ENCODE measurements around the gene MYOD1. TPM values are rescaled to one million over a fixed set of nuclear protein-coding genes. Genes with fewer than 3 reads are reported as not detected.

The MYOD1 gene
- total RNA-seq, 4 donors from 2014 or later, result not detected

DNA sequence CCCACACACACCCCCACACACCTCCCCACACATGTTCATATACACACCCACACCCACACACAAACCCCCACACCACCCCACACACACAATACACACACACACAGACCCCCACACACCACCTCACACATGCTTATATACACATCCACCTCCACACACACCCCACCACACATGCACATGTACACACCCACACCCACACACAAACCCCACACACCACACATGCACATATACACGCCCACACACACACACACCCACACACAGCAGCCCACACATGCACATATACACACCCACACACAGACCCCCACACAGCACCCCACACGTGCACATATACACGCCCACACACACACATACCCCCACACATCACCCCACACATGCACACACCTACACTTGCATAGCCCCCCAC lies 44.3 kb downstream of the MYOD1 start:
- TF ChIP-seq POLR2AphosphoS5 (IDR thresholded peaks at IDR 0.05) (no peak), EP300 (IDR thresholded peaks at IDR 0.05) (no peak), POLR2A (IDR thresholded peaks at IDR 0.05) (no peak)
- TF ChIP-seq, protein P1, sequence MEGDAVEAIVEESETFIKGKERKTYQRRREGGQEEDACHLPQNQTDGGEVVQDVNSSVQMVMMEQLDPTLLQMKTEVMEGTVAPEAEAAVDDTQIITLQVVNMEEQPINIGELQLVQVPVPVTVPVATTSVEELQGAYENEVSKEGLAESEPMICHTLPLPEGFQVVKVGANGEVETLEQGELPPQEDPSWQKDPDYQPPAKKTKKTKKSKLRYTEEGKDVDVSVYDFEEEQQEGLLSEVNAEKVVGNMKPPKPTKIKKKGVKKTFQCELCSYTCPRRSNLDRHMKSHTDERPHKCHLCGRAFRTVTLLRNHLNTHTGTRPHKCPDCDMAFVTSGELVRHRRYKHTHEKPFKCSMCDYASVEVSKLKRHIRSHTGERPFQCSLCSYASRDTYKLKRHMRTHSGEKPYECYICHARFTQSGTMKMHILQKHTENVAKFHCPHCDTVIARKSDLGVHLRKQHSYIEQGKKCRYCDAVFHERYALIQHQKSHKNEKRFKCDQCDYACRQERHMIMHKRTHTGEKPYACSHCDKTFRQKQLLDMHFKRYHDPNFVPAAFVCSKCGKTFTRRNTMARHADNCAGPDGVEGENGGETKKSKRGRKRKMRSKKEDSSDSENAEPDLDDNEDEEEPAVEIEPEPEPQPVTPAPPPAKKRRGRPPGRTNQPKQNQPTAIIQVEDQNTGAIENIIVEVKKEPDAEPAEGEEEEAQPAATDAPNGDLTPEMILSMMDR (IDR thresholded peaks at IDR 0.05), result no peak
- Histone ChIP-seq H3K27ac (no peak overlapping the region), H3K4me3 (no peak overlapping the region), H3K9me3 (no peaks in the 10 kb centered on the region), H3K36me3 (no peaks in the 10 kb centered on the region), H3K27me3 (no peaks in the 10 kb centered on the region), H3K4me1 (no peaks in the 10 kb centered on the region)
- DNase-seq (ENCODE audit: low spot score in 2 of 2), result no peak
- 59% methylated on average over 3 of the region's 3 CpGs for WGBS

DNA sequence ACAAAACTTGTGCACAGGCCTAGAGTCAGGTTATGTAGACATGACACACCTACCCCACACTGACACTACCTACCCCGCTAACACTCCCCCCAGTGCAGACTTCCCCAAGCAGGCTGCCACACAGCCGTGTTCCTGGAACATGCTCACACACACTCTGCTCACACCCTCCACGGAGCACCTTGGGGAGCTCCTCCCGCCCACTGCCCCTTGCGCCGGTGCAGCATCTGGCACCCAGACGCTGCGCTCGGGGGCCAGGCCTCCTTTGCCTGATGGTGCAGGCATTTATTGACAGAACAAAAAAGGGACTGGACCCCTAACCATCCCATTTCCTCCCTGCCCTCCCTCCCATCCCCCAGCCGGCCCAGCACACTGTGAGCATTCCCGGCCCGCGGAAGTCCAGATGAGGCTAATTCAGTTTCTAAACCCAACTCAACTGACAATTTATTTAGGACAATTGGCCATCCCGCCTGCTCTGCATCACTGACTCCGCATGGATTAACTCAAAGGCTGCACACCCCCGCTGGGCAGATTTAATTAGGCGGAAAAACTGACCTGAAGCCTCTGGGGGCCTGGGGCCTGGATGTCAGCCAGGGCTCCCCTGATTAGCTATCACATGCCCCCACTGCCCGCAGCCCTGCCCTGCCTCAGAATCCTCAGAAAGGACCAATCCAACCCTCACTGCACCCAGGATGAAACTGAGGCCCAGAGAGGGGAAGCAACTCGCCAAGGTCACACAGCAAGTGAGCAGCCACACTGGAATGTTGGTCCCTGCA lies 45.3 kb downstream of the MYOD1 start:
- no peak overlapping the region for H3K4me3 ChIP-seq
- no peaks in the 10 kb centered on the region for H3K9me3 ChIP-seq
- no peak for DNase-seq (ENCODE audit: low spot score in 2 of 2)
- no peak for TF ChIP-seq POLR2AphosphoS5 (IDR thresholded peaks at IDR 0.05)
- TF ChIP-seq POLR2A (IDR thresholded peaks at IDR 0.05), result no peak
- no peak for TF ChIP-seq EP300 (IDR thresholded peaks at IDR 0.05)
- no peaks in the 10 kb centered on the region for H3K36me3 ChIP-seq
- no peaks in the 10 kb centered on the region for H3K27me3 ChIP-seq
- no peak overlapping the region for H3K27ac ChIP-seq
- 58% methylated on average over 19 of the region's 19 CpGs for WGBS
- no peaks in the 10 kb centered on the region for H3K4me1 ChIP-seq

DNA sequence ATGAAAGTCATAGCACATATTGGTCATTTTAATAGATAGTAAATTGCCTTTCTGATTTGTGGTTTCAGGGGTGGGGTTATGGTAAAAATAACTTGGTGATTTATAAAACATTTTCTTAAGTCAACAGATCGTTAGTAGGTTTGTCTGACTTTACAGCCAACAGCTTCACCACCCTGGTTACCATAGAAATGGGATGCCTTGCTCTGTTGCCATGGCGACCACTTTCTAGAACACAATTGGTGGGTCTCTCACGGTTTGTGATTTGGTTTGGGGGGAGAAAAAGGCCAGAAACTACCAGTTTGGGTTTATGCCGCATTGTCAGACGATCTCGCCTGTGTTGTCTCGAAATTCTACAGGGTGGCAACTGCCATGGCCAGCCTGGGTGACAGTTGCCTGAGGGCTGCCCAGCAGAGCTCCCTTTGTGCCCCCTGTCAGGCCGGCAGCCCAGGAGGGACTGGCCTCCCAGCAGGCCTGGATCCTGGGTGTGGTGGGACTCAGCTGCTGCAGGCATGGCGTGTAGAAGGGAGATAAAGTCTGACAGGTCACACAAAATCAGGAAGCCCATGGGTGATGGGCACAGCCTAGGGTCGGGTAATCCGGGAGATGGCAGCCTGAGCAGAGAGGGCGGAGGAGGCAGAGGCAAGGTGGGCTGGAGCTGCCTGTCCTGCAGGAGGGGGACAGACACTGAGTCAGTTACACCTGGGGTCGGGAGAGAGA lies 46.1 kb downstream of the MYOD1 start:
- no peak for TF ChIP-seq EP300 (IDR thresholded peaks at IDR 0.05)
- TF ChIP-seq, protein P1 (IDR thresholded peaks at IDR 0.05), result no peak
- TF ChIP-seq POLR2AphosphoS5 (IDR thresholded peaks at IDR 0.05), result no peak
- no peak for TF ChIP-seq POLR2A (IDR thresholded peaks at IDR 0.05)
- WGBS, result 84% methylated on average over 13 of the region's 13 CpGs

DNA sequence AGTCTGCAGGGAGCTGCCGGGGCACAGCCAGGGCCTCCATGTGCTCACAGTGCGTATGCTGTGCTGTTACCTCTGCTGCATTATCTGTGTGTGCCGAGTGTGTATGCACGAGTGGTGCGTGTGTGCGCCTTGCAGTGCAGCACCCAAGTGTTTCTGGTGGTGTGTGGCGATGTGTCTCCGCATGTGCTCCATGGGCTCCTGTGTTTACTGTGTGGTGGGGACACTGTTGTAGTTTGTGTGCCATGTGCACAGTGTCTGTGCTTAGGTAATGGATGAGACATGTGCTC lies 46.6 kb downstream of the MYOD1 start:
- Histone ChIP-seq H3K9me3 (no peaks in the 10 kb centered on the region), H3K4me3 (no peak overlapping the region), H3K27me3 (no peaks in the 10 kb centered on the region), H3K36me3 (no peaks in the 10 kb centered on the region), H3K4me1 (no peaks in the 10 kb centered on the region), H3K27ac (no peak overlapping the region)
- TF ChIP-seq EP300 (IDR thresholded peaks at IDR 0.05) (no peak), POLR2A (IDR thresholded peaks at IDR 0.05) (no peak), POLR2AphosphoS5 (IDR thresholded peaks at IDR 0.05) (no peak)
- TF ChIP-seq, protein P1 (IDR thresholded peaks at IDR 0.05), result no peak
- DNase-seq (ENCODE audit: low spot score in 2 of 2), result no peak
- WGBS, result 85% methylated on average over 8 of the region's 8 CpGs

More for the DNA sequence above, 46.1 kb downstream of the MYOD1 start:
- no peak overlapping the region for H3K4me3 ChIP-seq
- no peaks in the 10 kb centered on the region for H3K4me1 ChIP-seq
- no peak overlapping the region for H3K27ac ChIP-seq
- no peak for DNase-seq (ENCODE audit: low spot score in 2 of 2)
- H3K36me3 ChIP-seq, result no peaks in the 10 kb centered on the region
- no peaks in the 10 kb centered on the region for H3K27me3 ChIP-seq
- H3K9me3 ChIP-seq, result no peaks in the 10 kb centered on the region

DNA sequence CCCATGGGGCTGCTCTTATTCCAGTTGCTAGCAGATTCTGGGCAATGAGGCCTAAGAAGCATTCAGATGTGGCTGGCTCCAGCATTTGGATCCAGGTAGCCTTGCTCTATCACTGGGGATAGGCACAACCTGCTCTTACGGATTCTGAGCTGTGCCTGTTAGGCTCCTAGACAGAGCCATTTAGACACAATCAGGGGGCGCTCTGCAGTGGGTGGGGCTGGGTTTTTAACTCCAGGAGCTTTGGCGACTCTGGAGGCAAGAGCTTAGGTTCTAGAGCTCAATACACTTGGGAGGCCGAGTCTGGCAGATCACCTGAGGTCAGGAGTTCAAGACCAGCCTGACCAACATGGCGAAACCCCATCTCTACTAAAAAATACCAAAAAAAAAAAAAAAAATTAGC lies 47.2 kb downstream of the MYOD1 start:
- WGBS, result 75% methylated on average over 5 of the region's 5 CpGs
- no peak for TF ChIP-seq POLR2A (IDR thresholded peaks at IDR 0.05)
- TF ChIP-seq EP300 (IDR thresholded peaks at IDR 0.05), result no peak
- Histone ChIP-seq H3K4me3 (no peak overlapping the region), H3K27ac (no peak overlapping the region), H3K4me1 (no peaks in the 10 kb centered on the region), H3K27me3 (no peaks in the 10 kb centered on the region), H3K9me3 (no peaks in the 10 kb centered on the region), H3K36me3 (no peaks in the 10 kb centered on the region)
- no peak for DNase-seq (ENCODE audit: low spot score in 2 of 2)

DNA sequence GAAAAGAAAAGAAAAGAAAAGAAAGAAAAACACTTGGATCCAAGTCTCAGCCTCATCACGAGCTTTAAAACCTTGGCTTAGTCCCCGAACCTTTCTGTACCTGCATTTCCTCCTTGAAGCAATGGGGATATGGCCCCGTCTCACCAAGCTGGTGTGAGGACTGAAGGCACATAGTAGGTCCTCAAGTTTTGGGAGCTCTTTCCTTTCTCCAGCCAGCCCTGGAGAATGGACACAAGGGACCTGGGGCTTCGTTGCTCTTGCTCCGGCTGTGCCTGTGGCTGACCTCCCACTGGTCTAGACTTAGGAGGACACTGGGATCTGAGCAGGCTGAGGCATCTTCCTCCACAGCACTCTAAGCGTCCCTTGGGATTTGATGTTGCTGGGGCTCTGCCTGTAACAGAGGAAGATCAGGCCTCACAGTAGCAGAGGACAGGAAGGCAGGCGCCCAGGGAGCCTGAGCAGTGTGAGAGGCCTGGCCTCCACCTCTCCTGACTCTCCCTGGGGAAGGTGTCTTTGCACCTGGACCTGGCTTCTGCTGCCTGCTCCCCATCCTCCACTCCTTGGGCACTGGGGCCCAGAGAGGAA lies 48.0 kb downstream of the MYOD1 start:
- DNase-seq (ENCODE audit: low spot score in 2 of 2), result no peak
- Histone ChIP-seq H3K4me3 (no peak overlapping the region), H3K9me3 (no peaks in the 10 kb centered on the region), H3K4me1 (no peaks in the 10 kb centered on the region), H3K27ac (no peak overlapping the region), H3K36me3 (no peaks in the 10 kb centered on the region), H3K27me3 (no peaks in the 10 kb centered on the region)
- TF ChIP-seq, protein P1 (IDR thresholded peaks at IDR 0.05), result no peak
- 91% methylated on average over 5 of the region's 7 CpGs for WGBS
